ENCODE data around the gene TSC2. TPM values are rescaled to one million over a fixed set of nuclear protein-coding genes. Genes with fewer than 3 reads are reported as not detected.

TSC2 gene
- total and polyA plus RNA-seq, 2 experiments from 2014 or later = 52.2 to 53.7 TPM

DNA sequence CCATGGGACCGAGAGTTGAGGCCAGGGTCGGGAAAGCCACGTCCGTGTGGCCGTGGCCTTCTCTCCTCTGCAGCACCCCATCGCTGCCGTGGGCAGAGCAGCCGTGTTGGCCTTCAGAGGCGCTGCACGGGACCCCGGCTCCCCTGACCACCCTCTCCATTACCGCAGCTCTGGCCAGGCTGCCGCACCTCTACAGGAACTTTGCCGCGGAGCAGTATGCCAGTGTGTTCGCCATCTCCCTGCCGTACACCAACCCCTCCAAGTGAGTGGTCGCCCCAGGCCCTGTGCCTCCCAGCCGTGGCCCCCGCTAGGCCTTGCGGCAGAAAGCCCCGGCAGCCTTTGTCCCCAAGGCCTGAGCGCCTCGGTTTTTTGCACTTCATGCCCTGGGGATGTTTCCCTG, 27.8 kb downstream of the TSC2 start:
- H3K9ac ChIP-seq = no peak overlapping the region
- no peaks in the 10 kb centered on the region for H3K9me3 ChIP-seq (ENCODE audit: low read depth)
- no peaks in the 10 kb centered on the region for H4K20me1 ChIP-seq (ENCODE audit: insufficient read depth)
- H3K27ac ChIP-seq = no peak overlapping the region
- H3K79me2 ChIP-seq (ENCODE audit: insufficient read depth) = no peaks in the 10 kb centered on the region
- no peaks in the 10 kb centered on the region; the same call in 1 of the 2 replicates for H3K36me3 ChIP-seq (ENCODE audit: low read depth)
- no peak overlapping the region for H3K4me2 ChIP-seq (ENCODE audit: unreplicated experiment)
- no peak for TF ChIP-seq EZH2phosphoT487 (IDR thresholded peaks at IDR 0.05; ENCODE audit: insufficient read depth, low read depth)
- no peak for TF ChIP-seq EZH2 (IDR thresholded peaks at IDR 0.05; ENCODE audit: insufficient read depth, poor library complexity, severe bottlenecking)
- 92 to 93% methylated on average over 20 to 22 of the region's 24 CpGs for WGBS, 2 experiments (ENCODE audit: low coverage in 1 of 2, low lambda C conversion rate in 2 of 2, missing lambda C conversion rate in 2 of 2)
- H2AFZ ChIP-seq = no peak overlapping the region
- no peak for DNase-seq
- in situ Hi-C loops (cut with MboI) = no loop called here
- H3F3A ChIP-seq (ENCODE audit: insufficient read depth) = no peaks in the 10 kb centered on the region
- H3K4me3 ChIP-seq = no peak overlapping the region
- H3K9me2 ChIP-seq (ENCODE audit: insufficient read depth) = no peaks in the 10 kb centered on the region
- H3K27me3 ChIP-seq (replicated peaks; ENCODE audit: insufficient read depth) = no peaks in the 10 kb centered on the region
- H3K4me1 ChIP-seq (ENCODE audit: insufficient read depth) = no peaks in the 10 kb centered on the region

DNA sequence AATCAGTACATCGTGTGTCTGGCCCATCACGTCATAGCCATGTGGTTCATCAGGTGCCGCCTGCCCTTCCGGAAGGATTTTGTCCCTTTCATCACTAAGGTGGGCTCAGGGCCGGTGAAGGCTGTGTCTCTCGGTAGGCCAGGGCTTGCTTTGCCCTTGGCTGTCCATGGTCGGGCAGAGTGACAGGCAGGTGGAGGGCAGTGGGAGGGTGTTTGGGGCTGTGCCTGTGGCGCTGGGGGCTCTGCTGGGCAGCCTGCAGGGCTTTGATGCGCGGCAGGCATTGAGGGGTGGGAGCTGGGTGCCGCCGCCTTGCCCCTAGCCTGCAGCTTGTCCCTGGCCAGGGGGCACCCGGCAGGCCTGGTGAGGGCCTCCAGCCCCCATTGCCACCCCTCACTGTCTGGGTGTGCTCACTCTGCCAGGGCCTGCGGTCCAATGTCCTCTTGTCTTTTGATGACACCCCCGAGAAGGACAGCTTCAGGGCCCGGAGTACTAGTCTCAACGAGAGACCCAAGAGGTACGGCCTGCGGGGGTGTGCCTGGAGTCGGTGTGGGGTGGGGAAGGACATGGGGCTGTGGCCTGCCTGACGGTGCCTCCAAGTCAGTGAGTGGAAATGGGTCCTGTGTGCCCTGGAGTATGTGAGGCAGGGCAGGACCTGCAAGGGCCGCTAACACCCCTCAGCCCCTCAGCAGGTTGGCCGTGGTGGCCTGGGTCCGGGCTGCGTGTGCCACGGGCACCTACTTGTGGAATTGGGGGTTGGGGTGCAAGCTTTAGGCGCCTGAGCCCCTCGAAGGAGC, 28.5 kb downstream of the TSC2 start:
- Histone ChIP-seq H3K9me3 (ENCODE audit: low read depth) (no peaks in the 10 kb centered on the region), H3K4me2 (ENCODE audit: unreplicated experiment) (no peak overlapping the region), H3K4me1 (ENCODE audit: insufficient read depth) (no peaks in the 10 kb centered on the region), H3K9me2 (ENCODE audit: insufficient read depth) (no peaks in the 10 kb centered on the region), H3K36me3 (ENCODE audit: low read depth) (no peaks in the 10 kb centered on the region; the same call in 1 of the 2 replicates), H3K79me2 (ENCODE audit: insufficient read depth) (no peaks in the 10 kb centered on the region), H3K27ac (no peak overlapping the region), H3F3A (ENCODE audit: insufficient read depth) (no peaks in the 10 kb centered on the region), H4K20me1 (ENCODE audit: insufficient read depth) (no peaks in the 10 kb centered on the region), H3K4me3 (no peak overlapping the region), H3K27me3 (replicated peaks; ENCODE audit: insufficient read depth) (no peaks in the 10 kb centered on the region), H2AFZ (no peak overlapping the region), H3K9ac (no peak overlapping the region)
- in situ Hi-C loops (cut with MboI) = no loop called here
- DNase-seq = no peak
- WGBS, 2 experiments (ENCODE audit: low coverage in 1 of 2, low lambda C conversion rate in 2 of 2, missing lambda C conversion rate in 2 of 2) = 95 to 96% methylated on average over 26 of the region's 28 CpGs
- no peak for TF ChIP-seq EZH2 (IDR thresholded peaks at IDR 0.05; ENCODE audit: insufficient read depth, poor library complexity, severe bottlenecking)

DNA sequence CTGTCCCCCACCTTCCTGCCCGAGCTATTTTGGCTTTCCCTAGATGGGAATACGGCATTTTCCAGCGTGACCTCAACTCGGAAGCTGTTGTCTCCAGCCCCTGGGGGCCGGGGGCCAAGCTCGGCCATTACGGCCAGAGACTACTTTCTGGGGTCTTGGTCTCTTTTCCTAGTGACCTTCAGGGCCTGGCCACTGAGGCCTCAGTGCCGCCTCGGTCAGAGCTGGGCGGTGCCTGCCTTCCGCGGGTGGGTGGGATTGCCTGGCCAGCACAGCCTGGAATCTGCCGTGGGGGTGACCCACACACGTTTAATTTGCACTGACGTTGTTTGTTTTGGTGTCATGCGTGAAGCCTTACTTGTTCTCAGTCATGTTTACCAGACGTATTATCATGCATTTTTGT, 29.2 kb downstream of the TSC2 start:
- H3K27ac ChIP-seq = no peak overlapping the region
- H3K4me1 ChIP-seq (ENCODE audit: insufficient read depth) = no peaks in the 10 kb centered on the region
- TF ChIP-seq EZH2 (IDR thresholded peaks at IDR 0.05; ENCODE audit: insufficient read depth, poor library complexity, severe bottlenecking) = no peak
- TF ChIP-seq EZH2phosphoT487 (IDR thresholded peaks at IDR 0.05; ENCODE audit: insufficient read depth, low read depth) = no peak
- H3K9me3 ChIP-seq (ENCODE audit: low read depth) = no peaks in the 10 kb centered on the region
- H3K9me2 ChIP-seq (ENCODE audit: insufficient read depth) = no peaks in the 10 kb centered on the region
- H2AFZ ChIP-seq = no peak overlapping the region
- no peaks in the 10 kb centered on the region for H3F3A ChIP-seq (ENCODE audit: insufficient read depth)
- H3K4me3 ChIP-seq = no peak overlapping the region
- H4K20me1 ChIP-seq (ENCODE audit: insufficient read depth) = no peaks in the 10 kb centered on the region
- H3K36me3 ChIP-seq (ENCODE audit: low read depth) = no peaks in the 10 kb centered on the region; the same call in 1 of the 2 replicates
- no peaks in the 10 kb centered on the region for H3K79me2 ChIP-seq (ENCODE audit: insufficient read depth)
- DNase-seq = no peak
- no peaks in the 10 kb centered on the region for H3K27me3 ChIP-seq (replicated peaks; ENCODE audit: insufficient read depth)
- in situ Hi-C loops (cut with MboI) = no loop called here
- H3K4me2 ChIP-seq (ENCODE audit: unreplicated experiment) = no peak overlapping the region
- WGBS, 2 experiments (ENCODE audit: low coverage in 1 of 2, low lambda C conversion rate in 2 of 2, missing lambda C conversion rate in 2 of 2) = 91 to 94% methylated on average over 17 of the region's 17 CpGs
- H3K9ac ChIP-seq = no peak overlapping the region

DNA sequence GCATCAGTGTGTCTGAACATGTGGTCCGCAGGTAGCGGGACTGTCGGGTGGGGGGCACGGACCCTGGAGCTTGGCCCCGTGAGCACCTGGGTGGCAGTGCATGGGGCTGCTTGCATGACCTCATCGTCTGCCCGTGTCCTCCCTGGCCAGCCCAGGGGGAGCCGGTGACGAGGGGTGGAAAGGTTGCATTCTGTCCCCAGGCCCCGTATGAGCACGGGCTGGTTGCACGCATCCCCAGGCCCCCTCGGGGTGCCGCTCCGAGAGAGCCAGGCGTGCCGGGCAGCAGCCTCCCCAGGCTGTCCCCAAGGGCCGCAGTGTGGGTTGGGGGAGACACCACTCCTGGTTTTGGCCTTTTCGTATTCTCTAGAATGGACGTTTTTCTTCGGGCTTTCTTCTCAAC, 29.9 kb downstream of the TSC2 start:
- 92 to 94% methylated on average over 21 of the region's 21 CpGs for WGBS, 2 experiments (ENCODE audit: low coverage in 1 of 2, low lambda C conversion rate in 2 of 2, missing lambda C conversion rate in 2 of 2)
- DNase-seq = no peak
- no peak for TF ChIP-seq EZH2phosphoT487 (IDR thresholded peaks at IDR 0.05; ENCODE audit: insufficient read depth, low read depth)
- TF ChIP-seq EZH2 (IDR thresholded peaks at IDR 0.05; ENCODE audit: insufficient read depth, poor library complexity, severe bottlenecking) = no peak
- Histone ChIP-seq H2AFZ (no peak overlapping the region), H3K27me3 (replicated peaks; ENCODE audit: insufficient read depth) (no peaks in the 10 kb centered on the region), H3K4me1 (ENCODE audit: insufficient read depth) (no peaks in the 10 kb centered on the region), H3K9me2 (ENCODE audit: insufficient read depth) (no peaks in the 10 kb centered on the region), H3K27ac (no peak overlapping the region), H3K79me2 (ENCODE audit: insufficient read depth) (no peaks in the 10 kb centered on the region), H3K4me3 (no peak overlapping the region), H3K36me3 (ENCODE audit: low read depth) (no peaks in the 10 kb centered on the region; the same call in 1 of the 2 replicates), H3K4me2 (ENCODE audit: unreplicated experiment) (no peak overlapping the region), H3F3A (ENCODE audit: insufficient read depth) (no peaks in the 10 kb centered on the region), H4K20me1 (ENCODE audit: insufficient read depth) (no peaks in the 10 kb centered on the region), H3K9ac (no peak overlapping the region), H3K9me3 (ENCODE audit: low read depth) (no peaks in the 10 kb centered on the region)
- in situ Hi-C loops (cut with MboI) = no loop called here
